GM12865 (cell line): ENCODE measurements around the gene POC1A.

Experiments
- DNase-seq: peaks from one replicate; pipeline ENCODE4 v3.0.0; 2010; ENCODE audit warnings: low read depth
- H3K4me3 ChIP-seq: 2 replicates; pipeline ENCODE4 v1.5.1; 2011; ENCODE audit warnings: mild to moderate bottlenecking, low read depth, low read length, control low read depth
- CTCF ChIP-seq: IDR thresholded peaks from 2 replicates; pipeline ENCODE4 v1.5.1; 2011; ENCODE audit warnings: low read length, control low read depth, low read depth, inconsistent platforms; ENCODE audit not compliant: insufficient read depth; ENCODE audit errors: missing control alignments

The POC1A gene

GRCh38 chr3:52063026-52063723 lies 91.0 kb downstream of the POC1A start:
- no peak for TF ChIP-seq CTCF
- DNase-seq, result no peak
- no peak overlapping the region for H3K4me3 ChIP-seq

GRCh38 chr3:52062505-52062904 lies 91.7 kb downstream of the POC1A start:
- no peak for TF ChIP-seq CTCF
- DNase-seq, result peak; percentile 67
- no peak overlapping the region for H3K4me3 ChIP-seq

GRCh38 chr3:52061121-52061910 lies 92.9 kb downstream of the POC1A start:
- H3K4me3 ChIP-seq, result no peak overlapping the region
- TF ChIP-seq CTCF, result no peak
- no peak for DNase-seq

- H3K4me3 ChIP-seq, result no peak overlapping the region
Measured at GRCh38 chr3:52059781-52060180, 94.4 kb downstream of the POC1A start.

GRCh38 chr3:52057812-52058495 lies 96.3 kb downstream of the POC1A start:
- no peak for DNase-seq
- H3K4me3 ChIP-seq, result peak overlapping the region; percentile 54
- no peak for TF ChIP-seq CTCF

More at GRCh38 chr3:52059781-52060180, 94.4 kb downstream of the POC1A start:
- DNase-seq, result no peak
- TF ChIP-seq CTCF, result no peak

GRCh38 chr3:52056968-52057811 lies 97.0 kb downstream of the POC1A start:
- peak overlapping the region; percentile 85 for H3K4me3 ChIP-seq
- no peak for TF ChIP-seq CTCF

More at GRCh38 chr3:52056968-52057811, 97.0 kb downstream of the POC1A start:
- DNase-seq, result peak; percentile 99
